HG02623 (cell line): ENCODE results near the gene C2CD5.
"Not testable (repeated sequence)": the region's sequence is repeated elsewhere in the genome, so short reads cannot be mapped to it uniquely, and the experiment has no call there.

ENCODE experiments used
- ATAC-seq: cut with Tn5 transposase; IDR thresholded peaks from one replicate; pipeline ENCODE4 v1.9.1; 2021; ENCODE audit warnings: moderate library complexity; ENCODE audit not compliant: unreplicated experiment

The C2CD5 gene

GRCh38 chr12:22536971-22537544 is 7.3 kb downstream of the C2CD5 start:
- ATAC-seq = no peak

GRCh38 chr12:22536346-22536945 is 7.9 kb downstream of the C2CD5 start:
- no peak for ATAC-seq

GRCh38 chr12:22535478-22535877 is 8.9 kb downstream of the C2CD5 start:
- no peak for ATAC-seq

- ATAC-seq = no peak
Observed at GRCh38 chr12:22535038-22535437, 9.3 kb downstream of the C2CD5 start.

GRCh38 chr12:22533155-22533554 is 11.2 kb downstream of the C2CD5 start:
- ATAC-seq = no peak

GRCh38 chr12:22532317-22532716 is 12.0 kb downstream of the C2CD5 start:
- no peak for ATAC-seq

GRCh38 chr12:22531205-22531604 is 13.1 kb downstream of the C2CD5 start:
- ATAC-seq = no peak

- peak; percentile 89 for ATAC-seq
Observed at GRCh38 chr12:22529281-22530060, 14.9 kb downstream of the C2CD5 start.

- no peak for ATAC-seq
Observed at GRCh38 chr12:22527999-22528398, 16.3 kb downstream of the C2CD5 start.

- ATAC-seq = no peak
Observed at GRCh38 chr12:22526836-22527235, 17.5 kb downstream of the C2CD5 start.

GRCh38 chr12:22525426-22525825 is 18.9 kb downstream of the C2CD5 start:
- no peak for ATAC-seq

GRCh38 chr12:22518998-22519397 is 25.3 kb downstream of the C2CD5 start:
- ATAC-seq = no peak

GRCh38 chr12:22518060-22518719 is 26.2 kb downstream of the C2CD5 start:
- no peak for ATAC-seq

- ATAC-seq = no peak
Observed at GRCh38 chr12:22514875-22515274, 29.5 kb downstream of the C2CD5 start.

- ATAC-seq = no peak
Observed at GRCh38 chr12:22505826-22506225, 38.5 kb downstream of the C2CD5 start.

- no peak for ATAC-seq
Observed at GRCh38 chr12:22500100-22500499, 44.2 kb downstream of the C2CD5 start.

GRCh38 chr12:22499445-22499844 is 44.9 kb downstream of the C2CD5 start:
- ATAC-seq = no peak

- ATAC-seq = no peak
Observed at GRCh38 chr12:22494319-22494718, 50.0 kb downstream of the C2CD5 start.

- no peak for ATAC-seq
Observed at GRCh38 chr12:22491034-22491433, 53.3 kb downstream of the C2CD5 start.

- no peak for ATAC-seq
Observed at GRCh38 chr12:22488478-22488877, 55.9 kb downstream of the C2CD5 start.

- not testable (repeated sequence) for ATAC-seq
Observed at GRCh38 chr12:22487683-22488082, 56.7 kb downstream of the C2CD5 start.
